ENCODE data around the gene CHAD.
"Not testable (repeated sequence)": the region's sequence is repeated elsewhere in the genome, so short reads cannot be mapped to it uniquely, and the experiment has no call there.

The CHAD gene

DNA sequence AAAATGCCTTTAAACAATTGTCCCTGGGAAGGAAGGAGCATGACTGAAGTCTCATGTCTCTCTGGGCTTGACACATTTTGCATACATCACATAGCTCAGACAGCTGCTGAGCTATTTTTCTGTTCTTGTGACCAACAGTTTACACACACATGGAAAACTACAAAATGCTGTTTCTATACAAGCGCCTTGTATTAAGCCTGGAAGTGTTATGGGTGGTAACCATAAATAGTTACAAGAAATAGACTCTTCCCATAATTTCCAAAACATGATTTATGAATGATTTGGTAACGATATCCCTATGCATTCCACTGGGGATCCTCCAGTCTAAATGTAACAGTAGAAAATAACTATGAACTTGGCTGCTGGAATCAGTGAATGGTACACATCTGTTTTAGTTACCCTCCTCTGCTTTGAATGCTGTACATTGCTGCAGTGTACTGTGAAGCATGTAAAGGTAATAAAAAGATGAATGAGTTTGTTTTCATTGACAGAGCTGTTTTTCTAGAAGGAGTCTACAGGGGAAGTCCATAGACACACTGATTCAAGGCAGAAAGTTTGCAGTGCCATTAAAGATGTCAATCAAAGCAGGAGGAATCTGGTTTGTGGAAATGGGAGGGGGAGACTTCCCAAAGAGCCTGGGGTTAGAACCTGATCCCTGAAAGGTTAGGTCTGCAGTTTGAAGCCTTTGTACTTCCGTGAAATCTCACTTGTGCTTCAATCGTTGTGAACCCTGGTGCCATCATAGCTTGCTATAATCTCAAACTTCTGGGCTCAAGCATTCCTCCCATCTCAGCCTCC is 37.7 kb downstream of the CHAD start:
- H3K4me2 ChIP-seq = no peak overlapping the region
- H3K9me3 ChIP-seq = no peaks in the 10 kb centered on the region
- peaks cover 21% of the 10 kb centered on the region for H3K4me1 ChIP-seq
- no peaks in the 10 kb centered on the region for H3K36me3 ChIP-seq
- no peak overlapping the region for H3K27ac ChIP-seq
- H4K20me1 ChIP-seq = 0 out of 2 replicates have a peak, but pooled peaks cover 6% of the 10 kb centered on the region
- no peak for TF ChIP-seq Cebpa-rat (IDR thresholded peaks at IDR 0.05)
- H3K4me3 ChIP-seq = no peak overlapping the region
- H3K27me3 ChIP-seq = no peaks in the 10 kb centered on the region
- no peak overlapping the region for H3K9ac ChIP-seq

DNA sequence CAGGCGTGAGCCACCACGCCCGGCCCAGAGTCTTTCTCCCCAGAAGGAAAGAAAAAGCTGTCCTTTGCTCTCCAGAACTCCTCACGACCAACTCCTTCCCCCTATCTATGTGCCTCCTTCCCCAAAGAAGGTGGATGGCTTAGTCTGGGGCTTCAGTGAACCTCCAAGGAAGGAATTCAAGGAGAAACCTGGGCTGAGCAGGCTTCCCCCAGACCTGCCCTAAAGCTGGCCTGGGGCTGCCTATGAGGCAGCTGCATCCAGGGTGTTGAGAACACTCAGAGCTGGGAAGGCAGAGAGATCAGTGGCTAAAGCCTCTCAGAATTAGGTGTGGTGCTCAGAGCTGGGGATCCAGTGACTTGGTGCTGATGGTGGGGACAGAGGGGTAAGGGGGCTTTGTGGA is 38.9 kb downstream of the CHAD start:
- H3K4me1 ChIP-seq = peaks cover 31% of the 10 kb centered on the region
- no peak for TF ChIP-seq Cebpa-rat (IDR thresholded peaks at IDR 0.05)
- no peak overlapping the region for H3K4me2 ChIP-seq
- 0 out of 2 replicates have a peak, but pooled peaks cover 6% of the 10 kb centered on the region for H4K20me1 ChIP-seq
- no peaks in the 10 kb centered on the region for H3K27me3 ChIP-seq
- no peaks in the 10 kb centered on the region for H3K9me3 ChIP-seq
- no peaks in the 10 kb centered on the region for H3K36me3 ChIP-seq
- H3K9ac ChIP-seq = no peak overlapping the region
- no peak overlapping the region for H3K4me3 ChIP-seq
- H3K27ac ChIP-seq = no peak overlapping the region

DNA sequence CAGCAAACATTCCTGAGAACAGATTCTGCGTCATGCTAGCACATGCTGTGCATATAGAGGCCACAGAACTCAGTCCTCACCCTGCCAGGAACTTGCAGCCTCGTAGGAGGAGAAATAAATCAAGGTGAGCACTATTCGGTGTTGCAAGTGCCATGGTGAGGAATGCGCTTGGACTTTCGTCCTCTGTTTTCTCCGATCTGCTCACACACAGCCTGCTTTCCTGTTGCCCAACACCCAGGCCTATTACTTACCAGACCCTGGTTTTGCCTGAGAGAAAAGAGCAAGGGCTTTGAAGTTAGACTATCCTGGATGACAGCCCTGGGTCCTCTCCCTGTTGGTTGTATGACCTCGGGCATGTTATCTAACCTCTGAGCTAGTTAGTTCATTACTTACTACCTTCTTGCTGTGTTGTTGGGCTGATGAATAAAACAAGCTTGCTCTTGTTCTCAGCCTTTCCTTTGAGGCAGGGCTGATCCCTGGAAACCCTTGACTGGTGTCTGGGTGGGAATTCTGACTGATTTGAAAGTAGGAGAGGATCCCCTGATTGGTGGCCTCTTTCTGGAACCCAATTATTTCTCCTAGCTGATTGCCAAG is 39.8 kb downstream of the CHAD start:
- H3K4me2 ChIP-seq = no peak overlapping the region
- TF ChIP-seq Cebpa-rat (IDR thresholded peaks at IDR 0.05) = no peak
- H4K20me1 ChIP-seq = 0 out of 2 replicates have a peak, but pooled peaks cover 6% of the 10 kb centered on the region
- H3K4me3 ChIP-seq = no peak overlapping the region
- no peaks in the 10 kb centered on the region for H3K9me3 ChIP-seq
- H3K27me3 ChIP-seq = no peaks in the 10 kb centered on the region
- H3K27ac ChIP-seq = no peak overlapping the region
- H3K36me3 ChIP-seq = no peaks in the 10 kb centered on the region
- H3K4me1 ChIP-seq = peaks cover 39% of the 10 kb centered on the region
- no peak overlapping the region for H3K9ac ChIP-seq

DNA sequence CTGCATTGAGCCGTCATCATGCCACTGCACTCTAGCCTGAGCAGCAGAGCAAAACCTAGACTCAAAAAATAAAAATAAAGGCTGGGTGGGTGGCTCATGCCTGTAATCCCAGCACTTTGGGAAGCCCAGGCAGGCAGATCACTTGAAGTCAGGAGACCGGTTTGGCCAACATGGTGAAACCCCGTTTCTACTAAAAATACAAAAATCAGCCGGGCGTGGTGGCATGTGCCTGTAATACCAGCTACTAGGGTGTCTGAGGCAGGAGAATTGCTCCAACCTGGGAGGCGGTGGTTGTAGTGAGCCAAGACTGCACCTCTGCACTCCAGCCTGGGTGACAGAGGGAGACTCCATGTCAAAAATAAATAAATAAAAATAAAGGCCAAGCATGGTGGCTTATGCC is 40.6 kb downstream of the CHAD start:
- H4K20me1 ChIP-seq, H3K9me3 ChIP-seq, H3K27ac ChIP-seq, H3K4me3 ChIP-seq, H3K27me3 ChIP-seq, H3K36me3 ChIP-seq, H3K9ac ChIP-seq: not testable (repeated sequence)
- H3K4me2 ChIP-seq = peak overlapping the region; percentile 99
- H3K4me1 ChIP-seq = peaks cover 46% of the 10 kb centered on the region

DNA sequence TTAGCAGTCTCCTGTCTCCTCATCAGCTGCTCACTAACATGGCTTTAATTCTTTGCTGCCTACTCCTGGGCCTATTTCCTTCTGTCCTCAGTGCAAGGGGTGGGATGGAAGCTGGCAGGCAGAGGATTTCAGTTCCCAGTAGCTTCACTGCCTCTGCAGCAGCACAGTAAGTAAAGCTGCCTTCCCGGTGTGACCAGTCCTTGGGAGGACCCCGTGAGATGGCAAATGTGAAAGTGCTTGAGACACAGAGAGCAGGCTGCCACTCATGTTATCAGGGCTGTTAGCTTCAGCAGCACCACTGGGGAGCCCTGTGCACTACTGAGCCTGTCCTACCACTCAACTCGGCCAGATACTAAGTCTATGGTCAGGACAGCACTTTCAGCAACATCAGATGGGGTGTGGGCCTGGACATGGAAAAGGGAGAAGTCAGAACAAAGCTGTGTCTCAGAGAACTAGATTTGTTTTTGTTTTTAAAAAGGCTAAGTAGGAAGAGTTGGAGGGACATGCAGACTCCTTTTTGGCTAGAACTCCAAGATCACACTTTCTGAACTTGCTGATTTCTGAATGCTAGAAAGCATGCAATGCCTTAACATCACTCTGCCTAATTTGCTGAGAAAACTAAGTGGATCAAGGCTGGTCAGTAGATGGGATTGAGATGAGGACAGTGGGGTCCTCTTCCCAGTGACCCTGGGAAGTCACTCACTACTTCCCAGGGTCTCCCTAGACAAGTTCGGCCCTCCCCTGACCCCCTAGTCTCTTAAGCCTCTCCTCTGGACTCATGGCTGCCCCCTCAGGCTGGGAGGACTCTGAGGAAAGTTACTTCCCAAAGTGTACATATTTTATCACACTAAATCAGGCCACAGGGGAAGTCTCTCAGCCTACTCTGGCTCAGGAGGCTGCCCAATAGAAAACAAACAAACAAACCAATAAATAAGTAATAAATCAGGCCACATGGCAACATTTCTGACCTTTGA is 41.6 kb downstream of the CHAD start:
- Histone ChIP-seq H3K4me3 (peak overlapping the region; percentile 73), H3K27me3 (no peaks in the 10 kb centered on the region), H3K27ac (peak overlapping the region; percentile 62), H3K36me3 (no peaks in the 10 kb centered on the region), H4K20me1 (no peaks in the 10 kb centered on the region), H3K9ac (peak overlapping the region; percentile 79), H3K9me3 (no peaks in the 10 kb centered on the region), H3K4me2 (peak overlapping the region; percentile 99), H3K4me1 (peaks cover 50% of the 10 kb centered on the region)
- TF ChIP-seq Cebpa-rat (IDR thresholded peaks at IDR 0.05) = no peak

DNA sequence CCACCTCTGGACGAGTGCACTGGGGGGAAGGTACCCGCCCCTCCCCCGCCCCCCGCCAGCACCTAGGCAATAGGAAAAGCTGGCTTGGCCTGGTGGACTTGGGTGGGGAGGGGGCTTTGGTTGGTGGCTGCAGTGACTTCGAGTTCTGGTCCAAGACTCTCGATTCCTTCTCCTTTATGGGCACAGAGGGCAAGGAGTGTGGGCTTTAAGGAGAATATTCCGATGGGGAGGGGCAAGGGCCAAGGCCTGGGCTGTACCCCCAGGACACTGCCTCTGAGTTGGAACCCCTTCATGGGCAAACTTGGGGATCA is 42.3 kb downstream of the CHAD start:
- peak overlapping the region; percentile 73 for H3K4me3 ChIP-seq

DNA sequence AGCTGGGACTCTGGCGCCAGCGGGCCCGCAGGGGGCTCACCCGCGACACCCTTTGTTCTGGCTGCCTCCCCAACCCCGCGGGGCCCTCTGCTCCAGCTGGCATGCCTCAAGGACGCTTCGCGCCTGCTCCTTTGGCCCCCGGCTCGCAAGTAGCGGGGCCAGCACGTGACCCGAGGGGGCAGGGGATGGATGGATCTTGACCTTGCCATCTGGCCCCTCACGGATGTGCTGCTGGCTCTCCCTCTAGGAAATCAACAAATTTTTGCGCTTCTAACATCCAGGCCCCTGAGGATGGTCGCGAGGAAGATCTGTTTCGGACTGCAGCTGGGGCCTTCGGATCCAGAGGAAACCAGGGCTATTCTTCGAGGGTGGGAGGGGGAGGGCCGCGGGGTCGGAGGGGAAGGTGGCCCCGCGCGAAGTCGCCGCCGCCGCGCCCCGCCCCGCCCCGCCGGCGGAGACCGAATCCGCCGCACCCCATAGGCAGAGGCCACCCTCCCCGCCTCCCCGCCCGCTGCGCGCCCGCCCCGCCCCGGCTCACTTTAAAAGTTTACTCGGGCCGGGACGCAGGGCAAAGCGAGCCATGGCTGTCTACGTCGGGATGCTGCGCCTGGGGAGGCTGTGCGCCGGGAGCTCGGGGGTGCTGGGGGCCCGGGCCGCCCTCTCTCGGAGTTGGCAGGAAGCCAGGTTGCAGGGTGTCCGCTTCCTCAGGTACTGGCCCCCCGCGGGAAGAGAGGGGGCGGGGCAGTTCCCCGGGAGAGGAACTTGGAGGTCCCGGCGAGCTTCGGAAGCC is 42.8 kb downstream of the CHAD start, which contains the start of gene ACSF2:
ACSF2 (plus strand) TSS at position 537 of the 790 bp plus-strand sequence; CDS start at position 581, 44 bp downstream.
- H3K9me3 ChIP-seq = no peaks in the 10 kb centered on the region
- no peaks in the 10 kb centered on the region for H3K27me3 ChIP-seq
- H3K4me1 ChIP-seq = peaks cover 60% of the 10 kb centered on the region
- peak within 1 kb of the TSS; percentile 99 for H3K4me2 ChIP-seq
- peak within 1 kb of the TSS; percentile 85 for H3K27ac ChIP-seq
- no peaks in the 10 kb centered on the region for H4K20me1 ChIP-seq
- peak within 1 kb of the TSS; percentile 79 for H3K9ac ChIP-seq
- no peak for TF ChIP-seq Cebpa-rat (IDR thresholded peaks at IDR 0.05)
- no peaks in the 10 kb centered on the region for H3K36me3 ChIP-seq
- peak within 1 kb of the TSS; percentile 73 for H3K4me3 ChIP-seq

More for the DNA sequence above, 42.3 kb downstream of the CHAD start:
- Histone ChIP-seq H3K27ac (peak overlapping the region; percentile 85; the same call in 1 of the 2 replicates), H3K4me2 (peak overlapping the region; percentile 99), H4K20me1 (no peaks in the 10 kb centered on the region), H3K36me3 (no peaks in the 10 kb centered on the region), H3K27me3 (no peaks in the 10 kb centered on the region), H3K9ac (peak overlapping the region; percentile 79), H3K4me1 (peaks cover 55% of the 10 kb centered on the region), H3K9me3 (no peaks in the 10 kb centered on the region)
- no peak for TF ChIP-seq Cebpa-rat (IDR thresholded peaks at IDR 0.05)

DNA sequence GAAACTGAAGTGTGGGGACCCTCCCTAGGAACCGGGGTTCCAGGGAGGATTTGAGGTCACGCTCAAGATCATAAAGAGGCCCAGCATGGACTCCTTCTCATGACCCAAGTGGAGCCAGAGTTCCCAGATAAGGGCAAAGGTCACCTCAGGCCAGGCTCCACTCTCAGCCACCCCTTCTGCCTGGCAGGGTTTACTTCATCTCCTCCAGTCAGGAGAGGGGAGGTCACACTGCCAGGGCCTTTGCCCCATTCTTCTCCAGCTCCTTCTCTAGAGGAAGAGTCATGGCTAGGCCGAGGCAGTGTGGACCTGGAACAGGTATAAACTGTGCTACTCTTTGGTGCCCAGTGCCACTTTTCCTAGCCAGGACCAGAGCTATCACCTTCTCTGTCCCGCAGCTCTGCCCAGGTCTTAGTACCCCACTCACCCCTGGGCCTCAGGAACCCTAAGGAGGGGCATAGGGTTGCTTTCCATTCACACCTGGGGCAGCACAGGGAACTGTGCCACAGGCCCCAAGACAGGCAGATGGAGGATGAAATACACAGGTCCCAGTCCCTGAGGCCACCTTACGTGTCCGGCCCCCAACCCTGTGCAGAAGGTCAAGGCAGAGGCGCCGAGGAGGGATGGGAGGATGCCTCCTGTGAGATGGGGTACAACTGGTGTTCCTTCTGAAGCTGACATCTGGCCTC is 43.5 kb downstream of the CHAD start:
- Histone ChIP-seq H3K9ac (peak overlapping the region; percentile 79), H3K27ac (peak overlapping the region; percentile 85), H3K4me3 (peak overlapping the region; percentile 73), H3K4me2 (peak overlapping the region; percentile 99), H3K36me3 (no peaks in the 10 kb centered on the region), H3K9me3 (peaks cover 5% of the 10 kb centered on the region; the same call in 1 of the 2 replicates), H4K20me1 (no peaks in the 10 kb centered on the region), H3K27me3 (no peaks in the 10 kb centered on the region), H3K4me1 (peaks cover 67% of the 10 kb centered on the region)
- TF ChIP-seq Cebpa-rat (IDR thresholded peaks at IDR 0.05) = no peak
